ENCODE results near the gene UGT2B17. TPM values are rescaled to one million over a fixed set of nuclear protein-coding genes. Genes with fewer than 3 reads are reported as not detected.

Gene UGT2B17
- total and polyA plus RNA-seq, 8 donors: 0.11 to 1.1 (median 0.42) TPM

- 90% methylated on average over 1 of the region's 1 CpG; no CpG with 5 or more reads in 1 of the 2 donors for WGBS, 2 donors
- FAIRE-seq (no peak), ATAC-seq (no peak), DNase-seq (no peak)
- intact Hi-C loops (cut with DNase I): no loop called here
- no peak overlapping the region for H3K4me3 ChIP-seq
- no peaks in the 10 kb centered on the region for H3K27me3 ChIP-seq
- TF ChIP-seq CTCF (IDR thresholded peaks at IDR 0.05): no peak
- H3K9me3 ChIP-seq: no peaks in the 10 kb centered on the region
- no peak overlapping the region for H3K27ac ChIP-seq
- peaks cover 0 to 7% (median 0%) of the 10 kb centered on the region in 3 donors for H3K4me1 ChIP-seq
- H3K36me3 ChIP-seq: no peaks in the 10 kb centered on the region
Observed at GRCh38 chr4:68592673-68593072, 16.6 kb upstream of the UGT2B17 start.

GRCh38 chr4:68591204-68591603, 15.1 kb upstream of the UGT2B17 start:
- Histone ChIP-seq H3K27me3 (no peaks in the 10 kb centered on the region), H3K9me3 (no peaks in the 10 kb centered on the region), H3K36me3 (no peaks in the 10 kb centered on the region), H3K4me3 (no peak overlapping the region), H3K4me1 (peaks cover 0 to 7% (median 0%) of the 10 kb centered on the region in 3 donors), H3K27ac (no peak overlapping the region)
- intact Hi-C loops (cut with DNase I): no loop called here
- no peak for DNase-seq
- TF ChIP-seq CTCF (IDR thresholded peaks at IDR 0.05): no peak
- 74% methylated on average over 1 of the region's 1 CpG; no CpG with 5 or more reads in 1 of the 2 donors for WGBS, 2 donors
- FAIRE-seq: no peak
- ATAC-seq: no peak

GRCh38 chr4:68589790-68590189, 13.7 kb upstream of the UGT2B17 start:
- no peak for DNase-seq
- intact Hi-C loops (cut with DNase I): no loop called here
- peak in 1 of 4 donors; percentile 64 for ATAC-seq
- H3K27me3 ChIP-seq: no peaks in the 10 kb centered on the region
- no peaks in the 10 kb centered on the region for H3K9me3 ChIP-seq
- peaks cover 0 to 7% (median 0%) of the 10 kb centered on the region in 3 donors for H3K4me1 ChIP-seq
- no peak for FAIRE-seq
- no peak for TF ChIP-seq CTCF (IDR thresholded peaks at IDR 0.05)
- no peak overlapping the region for H3K27ac ChIP-seq
- H3K36me3 ChIP-seq: no peaks in the 10 kb centered on the region
- no peak overlapping the region for H3K4me3 ChIP-seq

- Histone ChIP-seq H3K4me3 (no peak overlapping the region), H3K27me3 (no peaks in the 10 kb centered on the region), H3K9me3 (no peaks in the 10 kb centered on the region), H3K4me1 (no peaks in the 10 kb centered on the region), H3K27ac (no peak overlapping the region), H3K36me3 (no peaks in the 10 kb centered on the region)
- TF ChIP-seq CTCF (IDR thresholded peaks at IDR 0.05): no peak
- intact Hi-C loops (cut with DNase I): no loop called here
- no peak for FAIRE-seq
- no peak for ATAC-seq
- no peak for DNase-seq
- 84% methylated on average over 4 of the region's 4 CpGs; no CpG with 5 or more reads in 1 of the 2 donors for WGBS, 2 donors
Observed at GRCh38 chr4:68582339-68582717, 6.2 kb upstream of the UGT2B17 start.

- intact Hi-C loops (cut with DNase I): no loop called here
- DNase-seq (no peak), FAIRE-seq (no peak), ATAC-seq (no peak)
- no peaks in the 10 kb centered on the region for H3K27me3 ChIP-seq
- no peak overlapping the region for H3K4me3 ChIP-seq
- no peaks in the 10 kb centered on the region for H3K9me3 ChIP-seq
- no peak for TF ChIP-seq CTCF (IDR thresholded peaks at IDR 0.05)
- no peaks in the 10 kb centered on the region for H3K36me3 ChIP-seq
- H3K4me1 ChIP-seq: no peaks in the 10 kb centered on the region
- 91% methylated on average over 6 of the region's 6 CpGs; no CpG with 5 or more reads in 1 of the 2 donors for WGBS, 2 donors
- H3K27ac ChIP-seq: no peak overlapping the region
Observed at GRCh38 chr4:68581383-68582338, 5.5 kb upstream of the UGT2B17 start.
